H1 (cell line): ENCODE measurements around the gene MESD. TPM values are rescaled to one million over a fixed set of nuclear protein-coding genes. Genes with fewer than 3 reads are reported as not detected.

Experiments used
- BACH1 ChIP-seq: IDR thresholded peaks from 2 replicates; pipeline ENCODE4 v1.6.1; 2012; ENCODE audit warnings: low read length, improper control_type of control experiment
- E2F6 ChIP-seq: IDR thresholded peaks from 2 replicates; pipeline ENCODE4 v1.6.1; 2012; ENCODE audit warnings: inconsistent platforms
- RAD21 ChIP-seq, 2 experiments: IDR thresholded peaks in 1 of 2; conservative IDR thresholded peaks in 1 of 2; 2 replicates each; pipeline ENCODE4 v1.6.1; 2011; ENCODE audit warnings: low read depth in 2 of 2, low read length in 2 of 2, improper control_type of control experiment in 1 of 2, inconsistent platforms in 1 of 2, mild to moderate bottlenecking in 1 of 2, moderate library complexity in 1 of 2
- SAP30 ChIP-seq: fragments of 300-600 bp; sonication (generic); IDR thresholded peaks from 2 replicates; pipeline ENCODE4 v1.7.1; 2012; ENCODE audit warnings: low read length, moderate library complexity, mild to moderate bottlenecking, inconsistent platforms; ENCODE audit not compliant: insufficient read depth, insufficient replicate concordance
- SIRT6 ChIP-seq: IDR thresholded peaks from one replicate; pipeline ENCODE4 v1.7.1; 2012; ENCODE audit warnings: low read length, inconsistent platforms
- SP1 ChIP-seq: IDR thresholded peaks from 2 replicates; pipeline ENCODE4 v1.6.1; 2011; ENCODE audit warnings: low read depth, low read length
- SP4 ChIP-seq: IDR thresholded peaks from 2 replicates; pipeline ENCODE4 v1.6.1; 2012; ENCODE audit warnings: low read length, inconsistent platforms
- TAF7 ChIP-seq: optimal IDR thresholded peaks from 2 replicates; pipeline ENCODE3; 2011; ENCODE audit warnings: low read depth, mild to moderate bottlenecking, inconsistent platforms, low read length, moderate library complexity, borderline replicate concordance
- polyA plus RNA-seq, 7 experiments: library from polyadenylated mRNA; depleted of rRNA in 3 of 7; stranded (reverse) in 5 of 7; unstranded in 2 of 7; fragments of >200 nt in 5 of 7; fragments of 200-250 nt in 2 of 7; gene quantifications; 1 replicate in 5 of 7; 2 replicates in 1 of 7; 4 replicates in 1 of 7; pipeline versions ENCODE4 v1.2.1 to v1.2.3, GENCODE V29; 2011 to 2013; ENCODE audit warnings: missing spikeins in 2 of 7, mixed read lengths in 2 of 7
- total RNA-seq: library from RNA; stranded (reverse); fragmentation: NEBNext Ultra II Directional; extraction: Animal tissue kit (Norgen Biotek cat#: 25700); gene quantifications from 2 replicates; pipeline ENCODE4 v1.2.1, GENCODE V29; 2021

MESD gene
- total and polyA plus RNA-seq, 2 of the 8 experiments (the other 6 are each of a cell fraction or from before 2014, with no cell fraction given) = 11.0 to 28.3 TPM

GRCh38 chr15:80997692-80998091 is 8.1 kb upstream of the MESD start (continued):
- TF ChIP-seq SAP30 (no peak), SIRT6 (no peak), BACH1 (no peak), RAD21 (IDR thresholded peaks at IDR 0.05 in 1 of 2, conservative IDR thresholded peaks at IDR 0.05 in 1 of 2; ENCODE audit: low read depth in 2 of 2, low read length in 2 of 2) (no peak), E2F6 (no peak), TAF7 (no peak), SP1 (no peak), SP4 (no peak)
